ENCODE measurements around the gene ELP1.

DNA sequence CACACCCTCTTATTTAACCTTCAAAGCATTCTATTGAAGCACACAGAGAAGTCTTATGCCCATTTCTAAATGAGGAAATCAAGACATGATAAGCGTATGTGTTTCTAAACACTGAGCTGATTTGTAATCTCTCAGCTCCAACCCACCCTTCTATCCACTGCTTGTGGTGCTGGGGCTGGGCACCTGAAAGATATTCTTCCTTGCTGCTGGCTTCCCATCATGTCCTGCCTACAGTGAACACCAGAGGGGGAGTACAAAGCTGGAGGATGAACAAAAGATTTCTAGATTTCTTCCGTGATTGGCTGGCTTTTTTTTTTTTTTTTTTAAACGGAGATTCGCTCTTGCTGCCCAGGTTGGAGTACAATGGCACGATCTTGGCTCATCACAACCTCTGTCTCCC is 57.5 kb downstream of the ELP1 start:
- TF ChIP-seq CTCF (IDR thresholded peaks at IDR 0.05; ENCODE audit: borderline replicate concordance, extremely low read depth, low read length, poor library complexity, severe bottlenecking) (no peak), EZH2 (IDR thresholded peaks at IDR 0.05; ENCODE audit: borderline replicate concordance, low read depth, low read length, severe bottlenecking) (no peak)

All from DND-41 (cell line).